Epidermal melanocyte (primary cell): ENCODE measurements around the gene CLDN22.

ENCODE experiments used
- DNase-seq: peaks from one replicate; pipeline ENCODE4 v3.0.0; 2011; ENCODE audit warnings: low spot score; ENCODE audit not compliant: insufficient read length

The CLDN22 gene

DNA sequence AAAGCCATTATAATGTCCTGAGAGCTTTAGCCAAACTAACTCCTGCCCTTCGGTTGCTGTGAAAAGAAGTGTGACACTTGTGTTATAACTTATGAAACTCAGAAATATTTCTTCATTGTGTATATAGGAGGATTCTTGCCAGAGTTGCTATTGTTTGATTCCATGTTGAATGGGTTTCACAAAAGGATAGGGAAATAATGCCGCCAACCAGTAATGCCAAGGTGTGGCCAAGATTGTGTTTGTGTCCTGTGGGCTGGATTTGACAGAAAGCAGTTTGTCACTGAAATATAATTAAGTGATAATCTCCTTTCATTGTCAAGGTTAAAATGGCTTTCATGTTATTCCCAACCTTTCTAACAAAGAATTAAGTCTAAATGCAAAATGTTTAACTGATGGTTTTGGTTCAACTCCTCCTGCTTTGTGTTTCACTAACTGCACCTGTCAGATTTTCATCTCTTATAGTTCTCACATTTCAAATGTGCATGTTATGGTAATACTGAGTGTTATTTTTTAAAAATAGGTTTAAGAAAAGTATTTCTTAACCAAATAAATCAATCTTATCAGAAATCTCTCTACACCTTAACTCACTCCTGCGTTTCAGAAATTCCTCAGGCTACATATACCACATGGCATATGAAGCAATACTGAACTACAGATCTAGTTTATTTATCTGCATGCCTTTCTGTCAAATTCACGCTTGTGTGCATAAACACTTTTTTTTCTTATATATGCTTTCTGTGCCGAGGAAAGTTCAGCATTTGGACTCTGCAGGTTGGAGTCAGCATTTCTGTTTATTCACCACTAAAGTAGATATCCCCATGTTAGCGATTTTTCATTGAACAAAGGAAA is at the start of gene CLDN22:
TSS of gene CLDN22 (minus strand) at position 66 of the 849 bp plus-strand sequence. CDS start at position 8, 58 bp downstream.
- DNase-seq: no peak

DNA sequence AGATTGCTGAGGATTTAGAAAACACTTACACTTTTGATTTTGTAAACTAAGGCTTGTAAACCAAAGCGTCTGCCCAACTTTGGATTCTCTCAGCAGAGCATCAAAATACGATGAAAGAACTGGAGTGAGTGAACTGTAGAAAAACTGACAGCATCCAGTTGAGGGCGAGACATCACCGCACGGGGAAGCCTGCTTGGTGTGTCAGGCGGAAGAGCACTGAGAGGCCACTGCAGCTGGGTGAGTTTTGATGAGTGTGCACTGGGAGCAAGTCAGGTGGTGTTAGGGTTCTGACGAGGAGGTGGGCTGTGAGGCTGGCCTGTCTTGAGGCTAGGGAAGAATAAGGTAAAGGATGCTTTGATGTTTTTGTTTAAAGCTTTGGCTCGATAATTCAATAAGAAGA is 49.0 kb upstream of the CLDN22 start:
- no peak for DNase-seq

DNA sequence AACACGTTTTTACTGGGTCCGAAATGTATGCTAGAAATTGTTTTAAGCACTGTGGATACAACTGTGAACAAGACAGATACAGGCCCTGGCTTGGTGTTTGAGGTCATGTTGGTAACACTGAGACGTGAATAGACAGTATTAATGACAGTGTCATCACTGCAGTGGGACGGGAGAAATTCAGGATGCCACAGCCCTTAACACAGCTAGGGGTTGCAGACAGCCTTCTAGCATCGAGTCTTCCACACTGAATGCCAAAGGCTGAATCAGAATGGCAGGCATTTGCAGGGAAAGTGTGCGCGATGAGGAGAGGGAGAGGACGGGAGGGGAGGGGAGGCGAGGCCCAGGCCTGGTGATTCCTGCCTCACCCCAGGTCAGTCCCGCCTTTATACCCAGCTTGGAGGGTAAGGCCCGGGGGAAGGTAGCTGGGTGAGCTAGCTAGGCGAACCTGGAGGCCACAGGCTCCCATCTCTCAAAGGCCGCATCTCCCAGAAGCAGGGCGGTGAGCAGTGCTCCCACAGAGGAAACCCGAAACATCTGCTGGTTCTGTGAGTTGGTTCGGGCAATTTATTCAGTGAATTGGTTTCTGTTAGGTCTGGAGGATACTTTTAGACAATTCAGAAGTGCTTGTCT is 46.2 kb upstream of the CLDN22 start:
- DNase-seq: no peak

DNA sequence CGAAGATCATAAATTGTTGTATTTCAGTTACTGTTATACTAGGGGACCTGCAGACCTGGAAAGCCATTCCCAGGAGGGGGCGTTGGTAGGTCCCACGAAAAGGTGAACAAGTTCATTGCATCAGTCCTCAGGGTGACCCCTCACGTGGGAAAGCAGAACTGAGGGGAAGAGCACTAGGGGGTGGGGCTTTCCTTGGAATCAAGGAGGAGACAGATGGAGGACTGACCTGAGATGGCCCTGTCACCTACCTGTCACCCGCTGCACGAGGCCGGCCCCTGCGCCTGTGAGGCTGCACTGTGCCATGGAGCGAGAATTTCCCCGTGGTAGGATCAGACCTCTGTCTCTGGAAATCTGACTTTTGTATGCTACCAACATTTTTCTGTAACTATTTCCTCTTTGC is 43.9 kb upstream of the CLDN22 start:
- no peak for DNase-seq

DNA sequence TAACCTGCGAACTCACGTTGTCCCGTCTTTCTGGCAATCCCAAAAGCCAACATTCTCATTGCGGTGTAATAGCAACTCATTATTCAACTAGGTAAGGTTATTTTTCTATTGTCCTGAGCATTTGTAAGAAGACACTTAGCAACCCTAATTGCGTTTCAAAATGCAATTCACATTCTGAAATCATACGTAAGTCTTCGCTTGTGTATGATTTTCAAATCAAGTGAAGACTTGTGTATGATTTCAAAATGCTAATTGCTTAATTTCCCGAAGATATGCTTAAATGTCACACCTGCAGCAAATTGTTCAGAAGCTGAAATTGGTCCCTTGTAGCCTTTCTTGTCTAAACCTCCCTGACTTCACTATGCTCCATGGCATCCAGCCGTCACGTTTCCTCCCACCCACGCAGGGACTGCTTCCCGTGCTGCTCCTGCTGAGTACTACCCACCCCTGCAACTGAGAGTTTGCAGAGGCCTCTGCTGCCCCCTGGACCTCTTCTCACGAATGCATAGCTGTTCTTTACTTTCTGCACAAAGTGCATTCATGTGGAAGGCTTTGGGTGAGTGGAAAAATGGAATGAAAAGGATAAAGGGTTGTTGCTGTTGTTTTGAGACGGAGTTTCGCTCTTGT is 43.0 kb upstream of the CLDN22 start:
- DNase-seq: no peak

DNA sequence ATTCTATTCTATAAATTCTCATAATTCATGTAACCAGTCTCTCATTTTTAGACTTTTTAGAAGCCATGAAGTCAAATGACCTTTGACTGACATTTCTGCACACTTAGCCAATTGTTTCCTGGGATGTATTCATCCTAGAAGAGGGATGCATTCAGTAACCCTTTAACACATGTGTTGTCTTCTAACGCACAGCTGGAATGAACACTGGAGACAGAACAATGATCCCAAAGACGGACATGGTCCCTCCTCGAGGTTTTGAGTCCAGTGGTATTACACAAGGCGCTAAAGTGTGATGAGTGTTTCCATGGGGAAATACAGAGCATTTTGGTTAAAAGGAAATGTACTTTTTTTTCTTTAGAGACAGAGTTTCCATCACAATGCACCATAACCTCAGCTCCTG is 42.0 kb upstream of the CLDN22 start:
- DNase-seq: no peak

DNA sequence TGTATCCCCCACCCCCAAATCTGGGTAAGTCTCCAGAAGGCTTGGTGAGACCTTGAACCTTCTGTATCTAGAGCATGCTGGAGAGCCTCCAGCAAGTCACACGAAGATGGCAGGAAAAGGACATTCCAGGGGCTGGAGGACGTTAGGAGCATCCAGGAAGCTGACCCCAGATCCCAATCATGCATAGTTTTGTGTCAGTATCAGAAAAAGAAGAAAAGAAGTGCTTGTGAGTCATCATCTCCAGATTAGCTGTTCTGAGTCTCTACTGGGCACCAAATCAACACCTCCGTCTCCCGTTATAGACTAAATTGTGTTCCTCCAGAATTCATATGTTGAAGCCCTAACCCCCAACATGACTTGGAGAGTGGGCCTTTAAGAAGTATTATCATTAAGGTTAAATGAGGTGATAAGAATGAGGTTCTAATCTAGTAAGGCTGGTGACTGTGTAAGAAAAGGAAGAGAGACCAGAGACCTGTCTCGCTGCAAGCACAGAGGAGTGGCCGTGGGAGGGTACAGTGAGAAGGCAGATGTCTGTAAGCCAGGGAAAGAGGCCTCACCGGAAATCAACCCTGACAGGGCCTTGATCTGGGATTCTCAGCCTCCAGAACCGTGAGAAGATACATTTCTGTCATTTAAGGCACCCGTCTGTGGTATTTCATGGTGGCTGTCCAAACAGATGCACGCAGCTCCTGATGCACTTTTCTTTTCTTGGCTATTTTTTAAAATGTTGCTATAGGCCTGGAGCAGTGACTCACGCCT is 40.3 kb upstream of the CLDN22 start:
- no peak for DNase-seq

DNA sequence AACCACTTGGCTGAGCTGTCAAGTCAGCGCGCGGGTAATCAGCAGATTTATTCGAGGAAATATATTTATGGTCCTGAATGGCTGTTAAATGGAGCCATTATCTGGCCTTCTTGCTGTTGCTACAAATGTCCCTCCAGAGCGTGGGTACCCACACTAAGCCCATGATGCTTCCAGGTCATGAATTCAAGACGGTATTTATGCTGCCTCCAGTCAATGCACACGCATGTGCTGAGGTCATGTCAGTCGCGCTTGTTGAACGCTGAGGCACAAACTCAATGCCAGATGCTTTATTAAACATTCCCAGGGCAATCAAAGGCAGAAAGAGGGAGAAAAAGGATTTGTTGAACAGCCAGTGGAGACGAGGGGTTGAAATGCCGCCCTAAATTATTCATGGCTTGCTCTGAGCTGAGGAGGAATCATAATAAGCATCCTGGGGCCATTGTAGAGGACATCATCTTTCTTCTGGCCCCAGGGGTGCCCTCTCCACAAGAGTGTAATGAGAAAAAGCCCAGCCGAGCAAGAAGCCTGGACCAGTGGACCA is 38.2 kb upstream of the CLDN22 start:
- no peak for DNase-seq

DNA sequence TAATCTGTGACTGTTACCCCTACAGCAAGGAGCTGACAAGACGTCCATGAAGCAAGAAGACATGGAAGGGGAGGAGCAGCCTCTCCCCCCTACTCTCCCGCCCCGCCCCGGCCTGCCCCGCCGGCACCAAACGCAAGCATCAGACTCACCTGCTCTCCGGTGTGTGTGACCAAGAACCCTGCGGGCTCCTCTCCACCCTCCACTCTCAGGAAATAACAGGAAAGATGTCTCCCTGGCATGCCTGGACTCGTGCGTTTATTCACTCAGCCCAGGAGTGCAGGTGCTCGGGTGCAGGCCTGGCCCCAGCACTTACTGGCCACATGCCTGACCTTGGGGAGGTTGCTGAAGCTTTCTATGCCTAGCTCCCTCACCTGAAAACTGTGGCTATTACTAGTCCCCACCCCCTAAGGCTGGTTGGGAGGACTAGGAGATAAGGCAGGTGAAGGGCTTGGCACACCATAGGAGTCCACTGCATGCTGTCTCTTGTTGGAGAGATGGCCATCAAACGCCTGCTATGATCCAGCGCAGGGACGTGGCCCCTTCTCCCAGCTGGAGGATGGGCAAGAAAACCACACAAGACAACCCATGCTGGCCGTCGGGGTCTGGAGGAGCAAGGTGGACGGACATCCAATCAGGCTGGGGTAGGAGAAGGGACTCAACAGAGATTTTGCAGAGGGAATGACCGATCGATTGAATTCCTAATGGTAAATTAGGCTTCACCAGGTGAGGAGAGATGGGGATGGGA is 37.0 kb upstream of the CLDN22 start:
- DNase-seq: no peak

DNA sequence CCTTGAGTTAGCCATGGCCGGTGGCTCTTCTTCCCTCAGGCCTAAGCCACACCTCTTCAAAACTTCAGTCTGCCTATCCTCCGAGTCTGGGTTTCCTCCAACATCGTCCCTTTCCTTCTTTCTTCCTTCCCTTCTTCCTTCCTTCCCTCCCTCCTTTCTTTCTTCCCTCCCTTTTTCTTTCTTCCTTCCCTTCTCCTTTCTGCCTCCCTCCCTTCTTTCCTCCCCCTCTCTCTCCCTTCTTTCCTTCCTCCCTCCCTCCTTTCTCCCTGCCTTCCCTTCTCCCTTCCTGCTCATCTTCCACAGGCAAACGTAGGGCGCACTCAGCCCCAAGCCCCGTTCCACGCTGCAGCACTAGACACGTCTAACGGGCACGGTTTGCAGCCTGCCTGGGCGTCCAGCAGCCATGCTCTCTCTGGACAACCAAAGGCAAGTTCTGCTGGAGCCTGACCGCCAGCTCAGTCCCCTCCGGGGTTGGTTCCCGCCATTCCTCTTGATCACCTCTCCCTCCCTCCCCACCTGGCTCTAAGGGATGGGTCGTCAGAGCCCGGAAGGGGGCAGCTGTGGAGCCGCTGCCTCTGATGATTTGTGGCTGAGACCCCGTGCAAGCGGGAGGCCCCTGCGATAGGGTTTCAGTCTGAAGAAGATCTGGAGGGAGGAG is 36.2 kb upstream of the CLDN22 start:
- no peak for DNase-seq

DNA sequence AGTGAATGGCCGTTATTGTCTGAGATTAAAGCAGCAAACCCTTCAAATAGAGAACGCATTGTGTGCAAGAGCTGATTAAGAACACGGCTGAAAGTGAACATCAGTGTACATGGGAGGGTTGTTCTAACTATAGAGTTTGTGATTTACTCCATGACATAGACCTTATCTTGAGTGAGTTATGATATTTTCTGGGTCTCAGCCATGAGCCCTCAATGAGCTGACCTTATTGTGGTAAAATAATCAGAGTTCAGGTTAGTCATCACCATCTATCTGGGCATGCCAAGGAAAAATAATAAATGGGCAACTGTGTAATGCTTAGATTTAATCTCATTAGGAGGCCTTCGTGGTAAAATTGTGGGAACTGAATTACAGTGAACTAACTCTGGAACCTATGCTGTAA is 35.3 kb upstream of the CLDN22 start:
- DNase-seq: no peak

DNA sequence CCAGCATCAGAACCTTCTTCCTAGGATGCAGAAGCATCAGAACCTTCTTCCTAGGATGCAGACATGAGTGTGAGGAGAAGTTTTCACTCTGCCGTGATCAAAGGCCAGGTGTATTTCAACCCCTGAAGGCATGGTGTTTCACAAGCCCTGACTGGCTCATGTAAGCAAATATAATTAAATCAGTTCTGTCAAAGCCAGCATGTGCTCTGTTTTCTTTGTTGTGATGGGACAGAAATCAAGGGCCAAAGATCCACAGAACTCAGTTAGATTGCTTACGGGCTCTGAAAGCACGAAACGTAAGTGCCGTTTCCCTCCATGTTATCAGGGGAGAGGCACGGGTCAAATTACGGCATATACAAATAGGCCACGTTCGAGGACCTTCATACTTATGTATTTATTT is 34.1 kb upstream of the CLDN22 start:
- no peak for DNase-seq

DNA sequence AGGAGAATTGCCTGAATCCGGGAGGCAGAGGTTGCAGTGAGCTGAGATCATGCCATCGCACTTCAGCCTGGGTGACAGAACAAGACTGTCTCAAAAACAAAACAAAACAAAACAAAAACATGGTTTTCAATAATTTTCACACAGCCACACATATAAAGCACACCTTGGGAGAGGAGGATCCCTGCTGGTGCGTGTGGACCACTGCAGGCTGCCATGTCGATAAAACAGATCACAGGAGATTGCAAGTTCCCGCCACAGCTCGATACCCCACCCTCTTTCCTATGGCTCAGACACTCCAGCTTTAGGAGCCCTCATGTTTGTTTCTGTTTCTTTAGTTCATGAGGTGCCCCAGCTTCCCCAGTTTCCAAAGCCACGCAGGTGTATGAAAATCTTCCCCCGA is 33.5 kb upstream of the CLDN22 start:
- no peak for DNase-seq

DNA sequence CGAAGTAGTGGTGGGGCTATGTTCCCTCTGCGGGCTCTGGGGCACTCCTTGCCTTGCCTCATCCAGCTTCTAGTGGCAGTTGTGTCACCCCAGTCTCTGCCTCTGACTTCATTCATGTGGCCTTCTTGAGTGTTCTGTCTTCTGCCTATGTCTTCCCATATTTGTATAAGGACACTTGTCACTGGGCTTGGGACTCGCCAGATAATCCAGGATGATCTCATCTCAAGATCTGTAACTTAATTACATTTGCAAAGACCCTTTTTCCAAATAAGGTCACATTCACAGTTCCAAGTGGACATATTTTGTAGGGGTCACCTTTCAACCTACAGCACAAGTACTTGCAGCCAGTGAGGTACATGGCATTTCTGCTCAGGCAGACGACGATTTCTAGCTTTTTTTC is 32.5 kb upstream of the CLDN22 start:
- DNase-seq: no peak

DNA sequence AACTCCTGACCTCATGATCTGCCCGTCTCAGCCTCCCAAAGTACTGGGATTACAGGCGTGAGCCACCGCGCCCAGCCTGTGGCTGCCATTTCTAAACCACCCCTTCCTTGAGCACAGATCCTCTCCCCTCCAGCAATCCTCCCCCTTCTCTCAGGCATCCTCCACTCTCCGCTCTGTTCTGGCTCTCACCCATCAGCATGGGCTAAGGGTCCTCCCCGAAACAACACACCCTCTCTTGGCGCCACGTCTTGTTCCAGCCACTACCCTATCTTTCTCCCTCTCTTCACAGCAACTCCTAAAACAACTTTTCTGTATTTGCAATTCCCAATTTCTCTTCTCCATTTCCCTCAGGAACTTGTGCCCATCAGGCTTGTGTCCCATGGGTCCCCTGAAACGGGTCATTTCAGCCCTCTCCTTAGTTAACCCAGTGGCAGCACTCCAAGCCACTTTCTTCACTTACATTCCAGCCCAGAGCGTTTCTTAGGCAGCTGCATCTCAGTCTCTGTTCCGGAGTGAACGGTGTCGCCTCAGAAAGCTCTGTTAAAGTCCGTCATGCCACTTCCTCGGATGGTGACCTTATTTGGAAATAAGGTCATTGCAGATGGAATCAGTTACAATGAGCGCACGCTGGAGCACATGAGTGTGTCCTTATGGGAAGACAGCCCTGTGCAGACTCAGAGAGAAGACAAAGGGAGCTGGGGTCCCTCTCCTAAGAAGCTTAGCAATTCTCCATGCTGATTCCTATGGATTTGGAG is 30.4 kb upstream of the CLDN22 start:
- no peak for DNase-seq

DNA sequence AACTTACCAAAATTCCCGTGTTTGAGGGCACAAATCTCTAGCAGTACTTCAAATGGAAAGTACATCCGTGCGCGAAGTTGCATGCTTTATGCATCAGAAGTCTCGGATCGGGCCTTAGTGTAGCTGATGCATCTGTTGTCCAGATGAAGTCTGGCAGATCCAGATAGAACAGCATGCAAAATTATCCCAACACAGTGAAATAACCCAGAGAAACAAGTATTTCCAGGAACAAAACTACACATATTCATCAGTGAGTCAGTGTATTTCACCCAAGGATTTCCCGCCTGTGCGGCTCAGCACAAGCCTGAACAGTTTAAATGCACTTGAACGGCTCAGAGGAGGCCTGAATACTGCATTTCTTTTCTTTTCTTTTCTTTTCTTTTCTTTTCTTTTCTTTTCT is 29.6 kb upstream of the CLDN22 start:
- peak; percentile 36 for DNase-seq

DNA sequence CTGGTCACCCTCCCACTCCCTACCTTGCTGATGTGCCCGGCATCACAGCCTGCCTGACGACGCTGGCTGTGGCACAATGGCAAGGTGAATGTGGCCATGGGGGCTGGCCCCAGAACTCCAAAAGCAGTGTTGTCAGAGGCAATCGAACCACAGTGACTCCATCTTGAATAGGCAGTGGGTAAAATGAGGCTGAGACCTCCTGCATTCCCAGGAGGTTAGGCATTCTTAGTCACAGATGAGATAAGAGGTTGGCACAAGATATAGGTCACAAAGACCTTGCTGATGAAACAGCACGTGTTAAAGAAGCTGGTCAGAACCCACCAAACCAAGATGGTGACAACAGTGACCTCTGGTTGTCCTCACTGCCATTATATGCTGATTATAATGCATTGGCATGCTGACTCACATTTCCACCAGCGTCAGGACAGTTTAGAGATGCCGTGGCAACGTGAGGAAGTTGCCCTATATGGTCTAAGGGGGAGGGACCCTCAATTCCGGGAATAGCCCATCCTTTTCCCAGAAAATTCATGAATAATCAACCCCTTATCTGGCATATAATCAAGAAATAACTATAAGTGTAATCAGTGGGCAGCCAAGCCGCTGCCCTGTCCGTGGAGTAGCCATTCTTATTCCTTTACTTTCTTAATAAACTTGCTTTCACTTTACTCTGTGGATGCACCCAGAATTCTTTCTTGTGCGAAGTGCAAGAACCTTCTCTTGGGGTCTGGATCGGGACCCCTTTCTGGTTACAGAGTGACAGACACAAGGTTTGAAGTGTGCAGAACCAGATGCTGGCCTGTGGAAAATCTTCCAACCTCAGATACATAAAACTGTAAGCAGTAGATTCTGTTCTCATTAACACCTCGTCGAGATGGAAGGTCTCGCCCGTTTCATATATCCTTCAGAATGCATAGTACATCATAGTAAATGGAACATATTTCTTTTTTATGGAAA is 28.9 kb upstream of the CLDN22 start:
- no peak for DNase-seq

DNA sequence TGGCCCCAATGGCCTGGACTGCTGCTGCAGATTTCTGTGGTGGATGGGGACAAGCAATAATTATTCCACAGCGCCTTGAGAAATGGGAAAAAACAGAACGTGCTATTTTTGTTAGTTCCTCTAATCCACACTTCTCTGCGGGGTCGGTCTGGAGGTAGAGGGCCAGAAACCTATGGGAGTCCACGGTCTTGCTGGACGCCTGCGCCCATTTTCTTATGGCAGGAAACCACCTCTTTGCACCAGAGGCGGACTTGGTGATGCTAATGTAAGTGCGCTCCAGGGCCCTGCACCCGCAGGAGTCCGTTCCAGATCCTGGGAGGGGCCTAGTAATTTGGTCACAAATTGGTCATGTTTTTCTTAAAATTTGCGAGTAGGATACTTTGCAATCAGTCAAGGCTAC is 28.1 kb upstream of the CLDN22 start:
- no peak for DNase-seq
